Natural killer cell (primary cell): ENCODE data around the gene GUCY1B1. TPM values are rescaled to one million over a fixed set of nuclear protein-coding genes. Genes with fewer than 3 reads are reported as not detected.

Experiments
- ATAC-seq, 3 donors: fragments of 150-1000 bp in 2 of 3; fragments of 200-7000 bp in 1 of 3; cut with Tn5 transposase; 1 replicate in 1 of 3; 2 replicates in 2 of 3; pipeline ENCODE4 v1.10.0; 2021; ENCODE audit warnings: mild to moderate bottlenecking in 2 of 3, moderate library complexity in 2 of 3
- DNase-seq, 2 donors: peaks; one replicate each; pipeline versions ENCODE4 v3.0.0 to v3.0.0-alpha.2; 2013 to 2021; ENCODE audit warnings: mixed read lengths in 1 of 2
- H3K27ac ChIP-seq: one replicate; pipeline ENCODE4 v1.5.1; 2013; ENCODE audit warnings: mild to moderate bottlenecking, low read length
- H3K27me3 ChIP-seq: one replicate; pipeline ENCODE4 v1.6.1; 2013; ENCODE audit warnings: low read length; ENCODE audit not compliant: control insufficient read depth, insufficient read depth
- H3K36me3 ChIP-seq: one replicate; pipeline ENCODE4 v1.6.1; 2013; ENCODE audit warnings: low read length; ENCODE audit not compliant: control insufficient read depth, insufficient read depth
- H3K4me1 ChIP-seq: one replicate; pipeline ENCODE4 v1.6.1; 2013; ENCODE audit warnings: low read length; ENCODE audit not compliant: control insufficient read depth, insufficient read depth
- H3K4me3 ChIP-seq: one replicate; pipeline ENCODE4 v1.5.1; 2013; ENCODE audit warnings: low read length
- H3K9me3 ChIP-seq: one replicate; pipeline ENCODE4 v1.6.1; 2013; ENCODE audit warnings: low read length; ENCODE audit not compliant: control insufficient read depth, insufficient read depth
- H3K27ac Mint-ChIP-seq, 2 donors: one replicate each; pipeline ENCODE4 v1.8.0; 2022; ENCODE audit warnings: mild to moderate bottlenecking in 2 of 2, mixed read lengths in 2 of 2, moderate library complexity in 1 of 2
- H3K27me3 Mint-ChIP-seq, 2 donors: one replicate each; pipeline ENCODE4 v1.8.0; 2022; ENCODE audit warnings: low read depth in 2 of 2, mixed read lengths in 2 of 2
- H3K36me3 Mint-ChIP-seq: one replicate; pipeline ENCODE4 v1.8.0; 2022; ENCODE audit warnings: mixed read lengths
- H3K4me1 Mint-ChIP-seq, 2 donors: one replicate each; pipeline ENCODE4 v1.8.0; 2022; ENCODE audit warnings: mixed read lengths in 2 of 2
- H3K4me3 Mint-ChIP-seq: one replicate; pipeline ENCODE4 v1.8.0; 2022; ENCODE audit warnings: mild to moderate bottlenecking, moderate library complexity, mixed read lengths
- H3K9me3 Mint-ChIP-seq, 2 donors: one replicate each; pipeline ENCODE4 v1.8.0; 2022; ENCODE audit warnings: mixed read lengths in 2 of 2
- WGBS: methylation state at CpG from one replicate; pipeline ENCODE4 v1.1.7; 2013; ENCODE audit warnings: missing lambda C conversion rate; ENCODE audit not compliant: insufficient coverage; 5-methylcytosine and 5-hydroxymethylcytosine counted together
- intact Hi-C: fragments of 100-400 bp; cut with micrococcal nuclease; formaldehyde crosslinking; loops from one replicate; pipeline ENCODE4 v1.14.2; 2022
- total RNA-seq, 4 donors: library from RNA; stranded (reverse); fragments of 120-200 nt in 1 of 4; gene quantifications; one replicate each; pipeline versions ENCODE4 v1.2.3 to v1.2.4, GENCODE V29; 2013 to 2022
- TF ChIP-seq, protein P1 (sequence below): fragments of 200-600 bp; IDR thresholded peaks from one replicate; pipeline ENCODE4 v1.8.0; 2022; ENCODE audit warnings: antibody characterized with exemption

Gene GUCY1B1
- total RNA-seq, 3 donors from 2014 or later (not counting 1 experiment from before 2014, with no cell fraction given): 2.1 to 4.0 (median 2.8) TPM

DNA sequence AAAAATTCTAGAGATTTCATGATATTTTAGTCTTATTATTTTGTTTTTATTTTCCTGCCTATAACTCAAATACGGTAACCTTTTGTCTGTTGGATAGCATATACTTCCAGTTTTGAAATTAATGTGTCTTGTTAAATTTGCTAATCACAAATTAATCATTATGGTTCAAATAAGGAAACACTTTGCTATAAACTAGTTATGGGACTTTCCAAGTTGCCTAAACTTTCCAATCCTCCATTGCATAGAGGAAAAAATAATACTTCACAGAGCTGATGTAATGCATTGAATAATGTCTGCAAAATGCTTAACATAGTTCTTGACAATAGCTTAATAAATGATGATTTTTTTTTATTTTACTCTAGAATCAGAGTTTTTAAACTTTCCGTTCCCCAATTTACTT lies 4.7 kb downstream of the GUCY1B1 start:
- H3K4me3 Mint-ChIP-seq: no peak overlapping the region
- ATAC-seq: no peak

DNA sequence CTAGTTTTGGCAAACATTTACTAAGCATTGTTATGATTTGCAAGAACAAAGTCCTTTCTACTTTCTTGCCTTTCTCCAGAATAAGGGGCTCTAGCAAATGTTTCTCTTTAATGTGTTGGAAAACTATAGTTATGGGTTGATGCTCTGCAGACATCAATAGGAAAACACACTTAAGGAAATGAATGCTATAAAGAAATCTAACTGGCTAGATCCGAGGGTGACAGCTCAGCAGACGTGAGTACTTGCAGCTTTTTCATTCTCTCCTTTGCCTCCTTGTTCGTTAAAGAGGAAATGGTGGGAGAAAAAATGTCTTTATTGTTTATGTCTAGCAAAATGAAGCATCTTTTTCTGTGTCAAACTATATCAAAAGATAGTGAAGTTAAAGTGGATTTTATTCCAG lies 6.3 kb downstream of the GUCY1B1 start:
- Histone ChIP-seq H3K4me1 (no peaks in the 10 kb centered on the region), H3K36me3 (no peaks in the 10 kb centered on the region), H3K4me3 (no peak overlapping the region), H3K27me3 (no peaks in the 10 kb centered on the region), H3K27ac (no peak overlapping the region), H3K9me3 (no peaks in the 10 kb centered on the region)
- Mint-ChIP-seq H3K4me1 (no peaks in the 10 kb centered on the region), H3K27ac (no peak overlapping the region), H3K4me3 (no peak overlapping the region), H3K27me3 (no peaks in the 10 kb centered on the region), H3K9me3 (no peaks in the 10 kb centered on the region), H3K36me3 (no peaks in the 10 kb centered on the region)
- intact Hi-C loops: no loop called here
- DNase-seq (no peak), ATAC-seq (no peak)
- TF ChIP-seq, protein P1, sequence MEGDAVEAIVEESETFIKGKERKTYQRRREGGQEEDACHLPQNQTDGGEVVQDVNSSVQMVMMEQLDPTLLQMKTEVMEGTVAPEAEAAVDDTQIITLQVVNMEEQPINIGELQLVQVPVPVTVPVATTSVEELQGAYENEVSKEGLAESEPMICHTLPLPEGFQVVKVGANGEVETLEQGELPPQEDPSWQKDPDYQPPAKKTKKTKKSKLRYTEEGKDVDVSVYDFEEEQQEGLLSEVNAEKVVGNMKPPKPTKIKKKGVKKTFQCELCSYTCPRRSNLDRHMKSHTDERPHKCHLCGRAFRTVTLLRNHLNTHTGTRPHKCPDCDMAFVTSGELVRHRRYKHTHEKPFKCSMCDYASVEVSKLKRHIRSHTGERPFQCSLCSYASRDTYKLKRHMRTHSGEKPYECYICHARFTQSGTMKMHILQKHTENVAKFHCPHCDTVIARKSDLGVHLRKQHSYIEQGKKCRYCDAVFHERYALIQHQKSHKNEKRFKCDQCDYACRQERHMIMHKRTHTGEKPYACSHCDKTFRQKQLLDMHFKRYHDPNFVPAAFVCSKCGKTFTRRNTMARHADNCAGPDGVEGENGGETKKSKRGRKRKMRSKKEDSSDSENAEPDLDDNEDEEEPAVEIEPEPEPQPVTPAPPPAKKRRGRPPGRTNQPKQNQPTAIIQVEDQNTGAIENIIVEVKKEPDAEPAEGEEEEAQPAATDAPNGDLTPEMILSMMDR: no peak
- WGBS: 49% methylated on average over 3 of the region's 3 CpGs

More for the DNA sequence above, 4.7 kb downstream of the GUCY1B1 start:
- no CpG with 5 or more reads among the region's 2 CpGs for WGBS
- Mint-ChIP-seq H3K27ac (no peak overlapping the region), H3K36me3 (no peaks in the 10 kb centered on the region), H3K4me1 (peaks cover 3% of the 10 kb centered on the region in 2 donors), H3K27me3 (no peaks in the 10 kb centered on the region), H3K9me3 (no peaks in the 10 kb centered on the region)
- Histone ChIP-seq H3K27ac (no peak overlapping the region), H3K4me1 (peaks cover 8% of the 10 kb centered on the region), H3K36me3 (no peaks in the 10 kb centered on the region), H3K27me3 (no peaks in the 10 kb centered on the region), H3K4me3 (no peak overlapping the region), H3K9me3 (no peaks in the 10 kb centered on the region)
- intact Hi-C loops: no loop called here
- TF ChIP-seq, protein P1: no peak
- no peak for DNase-seq

DNA sequence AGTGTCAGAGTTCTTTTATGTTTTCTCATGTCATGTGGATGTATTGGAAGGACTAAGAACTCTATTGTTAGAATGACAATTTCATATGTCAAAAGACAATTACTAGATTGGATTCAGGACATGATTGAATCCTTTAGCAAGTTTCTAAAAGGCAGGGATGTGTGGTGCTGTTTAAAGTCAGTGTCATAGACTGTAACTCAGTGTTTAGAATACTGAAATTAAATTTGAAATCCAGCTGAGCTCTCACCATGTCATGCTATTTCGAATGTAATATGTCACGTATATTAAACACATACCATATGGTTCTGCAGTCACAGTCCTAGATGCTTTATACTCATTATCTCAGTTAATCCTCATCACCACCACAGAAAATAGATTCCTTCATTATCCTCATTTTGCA lies 7.8 kb downstream of the GUCY1B1 start:
- Histone ChIP-seq H3K27me3 (no peaks in the 10 kb centered on the region), H3K9me3 (no peaks in the 10 kb centered on the region), H3K4me3 (no peak overlapping the region), H3K27ac (no peak overlapping the region), H3K36me3 (no peaks in the 10 kb centered on the region), H3K4me1 (no peaks in the 10 kb centered on the region)
- Mint-ChIP-seq H3K9me3 (no peaks in the 10 kb centered on the region), H3K36me3 (no peaks in the 10 kb centered on the region), H3K4me3 (no peak overlapping the region), H3K27ac (no peak overlapping the region), H3K27me3 (no peaks in the 10 kb centered on the region), H3K4me1 (no peaks in the 10 kb centered on the region)
- intact Hi-C loops: no loop called here
- ATAC-seq: no peak
- no peak for DNase-seq
- 100% methylated on average over 2 of the region's 2 CpGs for WGBS
- TF ChIP-seq, protein P1: no peak

DNA sequence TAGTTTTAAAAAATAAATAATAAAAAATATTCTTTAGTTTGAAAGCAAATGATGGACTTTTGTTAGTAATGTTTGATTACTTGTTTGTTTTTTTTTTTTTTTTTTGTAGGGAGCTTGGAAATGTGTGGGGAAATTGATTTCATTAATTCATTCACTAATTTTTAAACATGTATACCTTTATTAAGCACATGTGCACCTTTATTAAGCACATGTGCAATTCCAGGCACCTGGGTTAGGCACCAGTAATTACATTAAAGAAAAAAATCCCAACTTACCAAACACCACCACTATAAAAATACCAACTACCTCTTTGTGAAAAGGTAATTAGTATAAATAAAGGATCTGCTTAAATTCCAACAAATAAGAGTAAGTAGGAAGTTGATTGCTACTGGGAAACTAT lies 9.5 kb downstream of the GUCY1B1 start:
- Mint-ChIP-seq H3K27ac (no peak overlapping the region), H3K9me3 (no peaks in the 10 kb centered on the region), H3K27me3 (no peaks in the 10 kb centered on the region), H3K4me1 (no peaks in the 10 kb centered on the region), H3K36me3 (no peaks in the 10 kb centered on the region), H3K4me3 (no peak overlapping the region)
- no peaks in the 10 kb centered on the region for H3K27me3 ChIP-seq
- intact Hi-C loops: no loop called here
- ATAC-seq (no peak), DNase-seq (no peak)
- H3K4me3 ChIP-seq: no peak overlapping the region
- H3K36me3 ChIP-seq: no peaks in the 10 kb centered on the region
- H3K9me3 ChIP-seq: no peaks in the 10 kb centered on the region
- no peaks in the 10 kb centered on the region for H3K4me1 ChIP-seq
- TF ChIP-seq, protein P1: no peak
- H3K27ac ChIP-seq: no peak overlapping the region
